H1 (cell line): ENCODE measurements around the gene RFX2. TPM values are rescaled to one million over a fixed set of nuclear protein-coding genes. Genes with fewer than 3 reads are reported as not detected.
A peak's percentile ranks its signal among the peaks of the same experiment; 100 is the strongest.
"Not testable (repeated sequence)": the region's sequence is repeated elsewhere in the genome, so short reads cannot be mapped to it uniquely, and the experiment has no call there.

ENCODE experiments used
- CTCF ChIA-PET: fragments of 300-600 bp; sonication (Branson Sonifier 250); formaldehyde crosslinking; loops from one replicate; lab custom pipeline; 2021; ENCODE audit not compliant: partially characterized antibody; lab: Charles Lee
- POLR2A ChIA-PET: fragments of 300-600 bp; sonication (Branson Sonifier 250); formaldehyde crosslinking; loops from one replicate; lab custom pipeline; 2021; ENCODE audit warnings: inconsistent platforms; ENCODE audit not compliant: partially characterized antibody; lab: Charles Lee
- DNase-seq, 2 experiments: peaks; one replicate each; pipeline versions ENCODE4 v3.0.0 to v3.0.0-alpha.2; 2010 to 2022; ENCODE audit warnings: low spot score in 2 of 2, low read depth in 1 of 2, mixed read lengths in 1 of 2
- FAIRE-seq: peaks from 2 replicates; lab custom pipeline; 2011; peaks lifted over from hg19 to GRCh38; lab: Jason Lieb, UNC
- H2AFZ ChIP-seq: 2 replicates; pipeline ENCODE4 v1.8.1; 2012; ENCODE audit warnings: low read length, inconsistent platforms
- H2AK5ac ChIP-seq: 2 replicates; pipeline ENCODE4 v1.6.1; 2013; ENCODE audit warnings: low read depth, low read length
- H2BK120ac ChIP-seq: replicated peaks from 2 replicates; pipeline ENCODE3; 2013; ENCODE audit warnings: low read depth, low read length, inconsistent platforms
- H2BK12ac ChIP-seq: 2 replicates; pipeline ENCODE4 v1.6.1; 2013; ENCODE audit warnings: low read depth, low read length
- H2BK15ac ChIP-seq: 2 replicates; pipeline ENCODE4 v1.6.1; 2013; ENCODE audit warnings: low read length
- H2BK20ac ChIP-seq: 2 replicates; pipeline ENCODE4 v1.6.1; 2013; ENCODE audit warnings: low read length
- H2BK5ac ChIP-seq: 2 replicates; pipeline ENCODE4 v1.6.1; 2013; ENCODE audit warnings: low read depth, low read length
- H3K14ac ChIP-seq: 2 replicates; pipeline ENCODE4 v1.6.1; 2013; ENCODE audit warnings: inconsistent platforms; ENCODE audit not compliant: insufficient read length
- H3K18ac ChIP-seq: 2 replicates; pipeline ENCODE4 v1.6.1; 2013; ENCODE audit warnings: low read length; ENCODE audit errors: extremely low read depth
- H3K23ac ChIP-seq: 2 replicates; pipeline ENCODE4 v1.6.1; 2013; ENCODE audit warnings: inconsistent platforms; ENCODE audit not compliant: insufficient read length
- H3K23me2 ChIP-seq: 2 replicates; pipeline ENCODE4 v1.6.1; 2013; ENCODE audit warnings: low read depth, low read length
- H3K27ac ChIP-seq: 2 replicates; pipeline ENCODE4 v1.6.1; 2011; ENCODE audit warnings: low read depth, low read length, inconsistent platforms
- H3K27me3 ChIP-seq, 4 experiments: replicated peaks in 1 of 4; 1 replicate in 1 of 4; 2 replicates in 3 of 4; pipeline versions ENCODE4 v1.6.1 to v1.8.1; 2011 to 2013; ENCODE audit warnings: low read length in 3 of 4, mild to moderate bottlenecking in 3 of 4, inconsistent platforms in 2 of 4, mixed read lengths in 2 of 4, moderate library complexity in 1 of 4; ENCODE audit not compliant: control insufficient read depth in 3 of 4, insufficient read depth in 3 of 4; ENCODE audit errors: extremely low read depth in 1 of 4
- H3K36me3 ChIP-seq, 4 experiments: 2 replicates each; pipeline versions ENCODE4 v1.6.1 to v1.8.1; 2011 to 2013; ENCODE audit warnings: mild to moderate bottlenecking in 4 of 4, low read length in 3 of 4, moderate library complexity in 2 of 4, control low read depth in 1 of 4, inconsistent platforms in 1 of 4; ENCODE audit not compliant: insufficient read depth in 4 of 4, control insufficient read depth in 2 of 4
- H3K4ac ChIP-seq: replicated peaks from 2 replicates; pipeline ENCODE3; 2013; ENCODE audit warnings: low read length, low read depth, mixed read lengths, inconsistent platforms; ENCODE audit not compliant: insufficient read length
- H3K4me1 ChIP-seq, 4 experiments: replicated peaks in 1 of 4; 1 replicate in 1 of 4; 2 replicates in 3 of 4; pipeline versions ENCODE4 v1.6.1 to v1.8.1; 2011 to 2013; ENCODE audit warnings: low read length in 3 of 4, inconsistent platforms in 2 of 4, mixed read lengths in 1 of 4; ENCODE audit not compliant: insufficient read depth in 4 of 4, control insufficient read depth in 3 of 4
- H3K4me2 ChIP-seq, 2 experiments: 2 replicates each; pipeline versions ENCODE4 v1.6.1 to v1.8.1; 2011 to 2013; ENCODE audit warnings: low read depth in 2 of 2, low read length in 2 of 2, control low read depth in 1 of 2, inconsistent platforms in 1 of 2, mild to moderate bottlenecking in 1 of 2; ENCODE audit not compliant: insufficient read depth in 1 of 2
- H3K4me3 ChIP-seq, 4 experiments: fragments of 200-600, 300-600 bp in 1 of 4; sonication (generic), shearing (Covaris generic), sonication (Bioruptor Twin) in 1 of 4; 2 replicates each; pipeline versions ENCODE4 v1.5.1 to v1.8.1; 2011 to 2016; ENCODE audit warnings: low read length in 4 of 4, low read depth in 3 of 4, control low read depth in 2 of 4, inconsistent platforms in 2 of 4, mild to moderate bottlenecking in 2 of 4, mixed read lengths in 1 of 4, moderate library complexity in 1 of 4; ENCODE audit not compliant: insufficient read depth in 2 of 4; ENCODE audit errors: extremely low read depth in 1 of 4
- H3K56ac ChIP-seq: replicated peaks from 2 replicates; pipeline ENCODE3; 2013; ENCODE audit warnings: low read depth, mild to moderate bottlenecking, mixed read lengths, low read length, inconsistent platforms; ENCODE audit not compliant: insufficient read length
- H3K79me1 ChIP-seq: 2 replicates; pipeline ENCODE4 v1.6.1; 2013; ENCODE audit warnings: low read depth, low read length, control low read depth
- H3K79me2 ChIP-seq, 2 experiments: 2 replicates each; pipeline versions ENCODE4 v1.6.1 to v1.8.1; 2012 to 2013; ENCODE audit warnings: low read length in 2 of 2, mild to moderate bottlenecking in 2 of 2, inconsistent platforms in 1 of 2; ENCODE audit not compliant: insufficient read depth in 2 of 2, control insufficient read depth in 1 of 2
- H3K9ac ChIP-seq, 4 experiments: replicated peaks in 1 of 4; 1 replicate in 1 of 4; 2 replicates in 3 of 4; pipeline versions ENCODE4 v1.6.1 to v1.8.1; 2011 to 2013; ENCODE audit warnings: low read depth in 3 of 4, low read length in 3 of 4, control low read depth in 2 of 4, mild to moderate bottlenecking in 2 of 4, moderate library complexity in 2 of 4, inconsistent platforms in 1 of 4; ENCODE audit errors: extremely low read depth in 1 of 4
- H3K9me3 ChIP-seq, 2 experiments: 2 replicates each; pipeline versions ENCODE4 v1.6.1 to v1.8.1; 2012 to 2013; ENCODE audit warnings: mild to moderate bottlenecking in 2 of 2, moderate library complexity in 2 of 2, control low read depth in 1 of 2, inconsistent platforms in 1 of 2, low read depth in 1 of 2, low read length in 1 of 2, mixed read lengths in 1 of 2; ENCODE audit not compliant: insufficient read depth in 2 of 2
- H4K20me1 ChIP-seq, 2 experiments: replicated peaks in 1 of 2; 2 replicates each; pipeline versions ENCODE3 to v1.8.1; 2011 to 2013; ENCODE audit warnings: inconsistent platforms in 2 of 2, low read length in 2 of 2, mild to moderate bottlenecking in 1 of 2; ENCODE audit not compliant: insufficient read depth in 2 of 2, control insufficient read depth in 1 of 2
- H4K5ac ChIP-seq: 2 replicates; pipeline ENCODE4 v1.6.1; 2013; ENCODE audit warnings: low read length, low read depth, mixed read lengths, inconsistent platforms; ENCODE audit not compliant: insufficient read length
- H4K8ac ChIP-seq: 2 replicates; pipeline ENCODE4 v1.8.0; 2013; ENCODE audit warnings: mild to moderate bottlenecking, moderate library complexity, low read length, inconsistent platforms; ENCODE audit not compliant: insufficient read depth; ENCODE audit errors: extremely low read depth
- H4K91ac ChIP-seq: replicated peaks from 2 replicates; pipeline ENCODE3; 2013; ENCODE audit warnings: low read length, mixed read lengths, inconsistent platforms; ENCODE audit not compliant: insufficient read length
- CEBPB ChIP-seq: IDR thresholded peaks from 2 replicates; pipeline ENCODE4 v1.6.1; 2012; ENCODE audit warnings: low read depth, low read length
- FOSL1 ChIP-seq: IDR thresholded peaks from 2 replicates; pipeline ENCODE4 v1.6.1; 2011; ENCODE audit warnings: mild to moderate bottlenecking, low read depth, low read length, moderate library complexity; ENCODE audit not compliant: insufficient read depth
- KDM1A ChIP-seq: fragments of 200-600, 300-600 bp; sonication (generic); IDR thresholded peaks from 2 replicates; pipeline ENCODE4 v1.7.1; 2016; ENCODE audit warnings: mild to moderate bottlenecking, low read length, borderline replicate concordance
- RFX5 ChIP-seq: IDR thresholded peaks from 2 replicates; pipeline ENCODE4 v1.6.1; 2011; ENCODE audit warnings: low read depth, low read length, improper control_type of control experiment, borderline replicate concordance
- WGBS, 2 experiments: shearing (Covaris generic) in 1 of 2; methylation state at CpG; one replicate each; pipeline versions ENCODE4 v1.1.6 to v1.1.7; 2013 to 2015; ENCODE audit warnings: low lambda C conversion rate in 2 of 2, mixed read lengths in 2 of 2, inconsistent platforms in 1 of 2, low coverage in 1 of 2, missing lambda C conversion rate in 1 of 2; ENCODE audit not compliant: insufficient replicate concordance in 2 of 2, insufficient coverage in 1 of 2, insufficient read length in 1 of 2; ENCODE audit errors: extremely low coverage in 1 of 2, missing lambda C conversion rate in 1 of 2; 5-methylcytosine and 5-hydroxymethylcytosine counted together
- polyA plus RNA-seq, 7 experiments: library from polyadenylated mRNA; depleted of rRNA in 3 of 7; stranded (reverse) in 5 of 7; unstranded in 2 of 7; fragments of >200 nt in 5 of 7; fragments of 200-250 nt in 2 of 7; gene quantifications; 1 replicate in 5 of 7; 2 replicates in 1 of 7; 4 replicates in 1 of 7; pipeline versions ENCODE4 v1.2.1 to v1.2.3, GENCODE V29; 2011 to 2013; ENCODE audit warnings: missing spikeins in 2 of 7, mixed read lengths in 2 of 7
- total RNA-seq: library from RNA; stranded (reverse); fragmentation: NEBNext Ultra II Directional; extraction: Animal tissue kit (Norgen Biotek cat#: 25700); gene quantifications from 2 replicates; pipeline ENCODE4 v1.2.1, GENCODE V29; 2021

Gene RFX2
- total and polyA plus RNA-seq, 2 of the 8 experiments (the other 6 are each of a cell fraction or from before 2014, with no cell fraction given), result 4.8 to 5.3 TPM

DNA sequence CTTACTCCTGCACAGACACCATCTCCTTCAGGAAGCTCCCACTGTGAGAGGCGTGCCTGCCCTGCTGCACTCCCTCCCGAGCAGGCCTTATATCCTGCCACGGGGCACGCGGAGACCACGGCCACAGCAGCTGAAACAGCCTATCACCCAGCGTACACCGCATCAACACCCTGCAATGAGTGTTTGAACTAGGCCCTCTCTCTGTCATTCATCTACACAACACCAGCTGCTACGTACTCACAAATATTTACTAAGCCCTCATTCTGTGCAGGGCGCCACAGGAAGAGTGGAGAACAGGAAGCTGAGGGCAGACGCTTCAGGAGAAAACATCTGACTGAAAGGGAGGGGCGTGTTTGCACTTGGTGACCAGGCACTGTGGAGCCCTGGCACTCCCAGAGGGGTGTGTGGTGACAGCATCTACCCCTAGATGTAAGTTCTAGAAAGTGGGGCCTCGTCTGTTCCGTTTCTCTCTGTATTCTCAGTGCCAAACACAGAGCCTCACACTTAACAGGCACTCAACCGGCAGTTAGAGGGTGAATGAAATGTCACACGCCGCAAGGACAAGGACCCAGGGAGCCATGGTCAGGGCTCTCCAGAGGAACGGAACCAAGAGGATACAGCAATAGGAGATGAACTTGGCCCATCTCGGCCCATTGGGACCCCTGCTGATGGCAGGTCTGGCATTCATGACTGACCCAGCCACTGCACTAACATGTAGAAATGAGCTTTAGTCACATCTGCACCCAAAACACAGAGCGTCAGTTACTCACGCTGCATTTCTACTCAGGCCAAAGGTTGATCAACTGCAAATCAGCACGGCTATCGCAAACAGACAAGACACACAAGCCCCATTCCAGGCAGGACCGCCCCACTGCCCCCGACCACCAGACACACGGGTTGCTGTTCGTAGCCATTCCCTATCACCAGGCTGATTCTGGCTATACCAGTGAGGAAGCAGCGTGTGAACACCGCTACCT, 148.0 kb downstream of the RFX2 start (continued):
- TF ChIP-seq FOSL1, result no peak
- TF ChIP-seq RFX5, result no peak
- TF ChIP-seq CEBPB, result no peak
- TF ChIP-seq KDM1A, result no peak

DNA sequence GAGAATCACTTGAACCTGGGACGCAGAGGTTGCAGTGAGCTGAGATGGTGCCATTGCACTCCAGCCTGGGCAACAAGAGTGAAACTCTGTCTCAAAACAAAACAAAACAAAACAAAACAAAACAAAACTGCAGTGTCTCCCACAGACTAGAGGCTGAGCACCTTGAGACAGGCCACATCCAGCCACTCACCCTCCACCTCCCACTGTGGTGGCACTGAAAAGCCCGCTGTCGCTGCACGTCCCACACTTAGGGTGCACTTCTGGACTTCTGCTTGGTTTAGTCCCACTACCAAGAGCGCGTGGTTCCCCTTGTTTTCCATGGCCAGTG, 148.7 kb downstream of the RFX2 start:
- not testable (repeated sequence) for H2BK20ac ChIP-seq, H3K9ac ChIP-seq, H3K18ac ChIP-seq, H4K8ac ChIP-seq, H3K4me3 ChIP-seq, H4K91ac ChIP-seq, H2BK15ac ChIP-seq, H3K56ac ChIP-seq, H2BK12ac ChIP-seq, H2AFZ ChIP-seq, H3K36me3 ChIP-seq, H3K27me3 ChIP-seq, DNase-seq, H3K27ac ChIP-seq, H2AK5ac ChIP-seq, H3K4me2 ChIP-seq, H3K4ac ChIP-seq, H4K5ac ChIP-seq, H3K14ac ChIP-seq, H3K23me2 ChIP-seq, FAIRE-seq, H3K23ac ChIP-seq, H3K9me3 ChIP-seq, H2BK120ac ChIP-seq
- ChIA-PET CTCF (interaction anchor here (1.0 to 2.0 kb wide), 2 partner anchors 9 to 158 kb away, joined by 3 to 7 read pairs; no protein-coding TSS in a partner anchor), POLR2A (interaction anchor here (1.2 to 2.7 kb wide), 3 partner anchors 10 to 134 kb away, joined by 4 to 11 read pairs (median 6); partner anchors contain the start of genes NDUFA11 and VMAC)
- H3K4me1 ChIP-seq, result peaks cover 7 to 32% (median 17%) of the 10 kb centered on the region in 4 experiments
- WGBS, 2 experiments, result 94% methylated on average over 6 of the region's 6 CpGs; no CpG with 5 or more reads in 1 of the 2 experiments
- H3K79me1 ChIP-seq, result peaks cover 56% of the 10 kb centered on the region
- peaks cover 14 to 96% of the 10 kb centered on the region in 2 experiments; a peak in 3 of 4 replicates for H3K79me2 ChIP-seq
- H2BK5ac ChIP-seq, result peak overlapping the region; percentile 61; the same call in 1 of the 2 replicates
- H4K20me1 ChIP-seq, result peaks cover 60 to 63% of the 10 kb centered on the region in 2 experiments
